GM19351 (cell line): ENCODE results near the gene BCAR3.
A peak's percentile ranks its signal among the peaks of the same experiment; 100 is the strongest.
"Not testable (repeated sequence)": the region's sequence is repeated elsewhere in the genome, so short reads cannot be mapped to it uniquely, and the experiment has no call there.

Source experiments
- ATAC-seq: cut with Tn5 transposase; IDR thresholded peaks from one replicate; pipeline ENCODE4 v1.9.1; 2021; ENCODE audit warnings: mild to moderate bottlenecking, moderate library complexity; ENCODE audit not compliant: unreplicated experiment

The BCAR3 gene

DNA sequence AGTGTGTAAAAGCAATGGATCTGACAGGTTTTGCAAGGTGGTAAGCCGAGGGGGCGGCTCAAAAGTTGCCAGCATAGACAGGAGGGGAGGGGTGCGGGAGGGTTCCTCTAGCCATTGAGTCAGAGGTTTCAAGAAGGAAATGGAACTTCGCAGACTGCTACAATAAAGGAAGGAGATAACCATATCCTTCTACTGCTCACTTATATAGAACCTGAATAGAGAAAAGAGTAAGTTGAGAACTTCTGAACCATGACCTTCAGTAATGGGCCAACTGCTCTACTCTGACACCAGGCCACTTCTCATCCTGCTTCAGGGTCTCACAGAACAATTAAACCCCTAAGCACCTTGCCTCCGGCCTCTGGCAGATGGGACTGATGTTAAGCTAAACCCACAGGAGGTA is 26.3 kb upstream of the BCAR3 start:
- ATAC-seq = peak; percentile 56

DNA sequence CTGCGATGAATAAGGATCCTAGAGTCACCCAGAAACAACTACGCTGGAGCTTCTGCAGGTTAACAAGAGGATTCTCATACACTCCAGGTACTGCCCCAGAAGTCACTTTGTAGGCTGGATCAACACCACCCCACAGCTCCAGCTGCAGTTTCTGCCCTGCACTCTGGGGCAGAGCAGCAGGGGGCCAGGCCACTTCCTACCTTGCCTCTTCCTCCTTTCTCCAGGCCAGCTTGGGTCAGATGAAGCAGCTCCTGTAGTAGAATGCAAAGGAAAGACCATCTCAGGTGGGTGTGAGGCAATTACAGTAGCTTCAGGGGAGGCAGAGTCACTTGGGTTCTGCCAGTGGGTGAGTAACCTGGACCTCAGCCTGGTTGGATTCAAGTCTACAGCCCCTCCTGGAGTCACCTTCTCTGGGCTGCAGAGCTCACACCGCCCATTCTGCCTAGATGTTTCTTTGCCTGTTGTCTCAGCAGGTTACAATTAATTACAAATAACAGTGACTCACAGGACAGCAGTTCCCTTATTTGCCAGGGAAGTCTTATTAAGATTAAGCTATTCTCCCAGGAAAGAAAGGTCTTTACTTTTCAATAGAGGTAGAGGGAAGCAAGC is 24.4 kb upstream of the BCAR3 start:
- no peak for ATAC-seq

DNA sequence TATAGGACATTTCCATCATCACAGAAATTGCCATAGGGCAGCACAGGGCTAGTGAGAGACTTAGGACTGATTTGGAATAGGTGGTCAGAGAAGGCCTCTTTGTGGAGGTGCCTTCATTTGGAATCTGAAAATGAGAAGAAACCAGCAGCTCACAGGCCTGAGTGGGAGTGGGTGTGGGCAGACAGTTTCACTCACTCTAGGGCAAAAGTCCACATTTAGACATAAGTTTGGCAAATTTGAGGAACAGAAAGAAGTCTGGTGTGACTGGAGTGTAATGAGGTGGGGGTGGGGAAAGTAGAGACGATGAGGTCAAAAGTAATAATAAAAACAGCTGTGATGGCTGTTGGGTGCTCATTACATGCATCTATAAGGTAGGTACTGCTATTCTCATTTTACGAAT is 22.4 kb upstream of the BCAR3 start:
- ATAC-seq = peak; percentile 51

DNA sequence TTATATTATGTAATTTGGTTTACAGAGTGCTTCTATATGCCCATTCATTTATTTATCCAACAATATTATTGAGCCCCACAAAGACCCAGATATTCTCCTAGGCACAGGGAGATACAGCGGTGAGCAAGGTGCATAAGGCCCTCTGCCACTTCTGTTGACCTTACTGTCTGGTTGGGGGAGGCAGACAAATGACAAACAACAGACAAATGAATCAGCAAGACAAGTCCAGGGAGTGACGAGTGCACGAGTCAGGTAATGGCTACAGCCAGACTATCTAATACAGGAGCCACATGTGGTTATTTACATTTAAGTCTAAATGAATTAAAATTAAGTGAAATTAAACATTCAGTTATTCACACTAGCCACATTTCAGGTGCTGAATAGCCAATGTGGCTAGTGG is 22.0 kb upstream of the BCAR3 start:
- peak; percentile 21 for ATAC-seq

DNA sequence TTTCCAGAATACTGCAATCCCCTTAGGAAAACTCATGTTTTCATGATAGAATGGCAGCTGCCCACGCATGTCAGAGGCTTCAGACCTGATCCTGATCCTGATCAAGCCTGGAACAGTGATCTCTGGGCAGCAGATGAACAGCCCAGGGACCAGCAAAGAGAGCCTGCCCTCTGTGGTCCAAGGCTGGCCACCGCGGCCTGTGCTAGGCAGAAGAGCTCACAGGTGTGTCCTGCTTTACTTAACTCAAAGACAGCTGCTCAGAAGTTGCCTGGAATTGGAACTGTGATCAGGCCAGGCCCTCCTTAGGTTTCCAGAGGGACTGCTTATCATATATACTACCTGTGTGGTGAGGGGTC is 21.2 kb upstream of the BCAR3 start:
- ATAC-seq = no peak

DNA sequence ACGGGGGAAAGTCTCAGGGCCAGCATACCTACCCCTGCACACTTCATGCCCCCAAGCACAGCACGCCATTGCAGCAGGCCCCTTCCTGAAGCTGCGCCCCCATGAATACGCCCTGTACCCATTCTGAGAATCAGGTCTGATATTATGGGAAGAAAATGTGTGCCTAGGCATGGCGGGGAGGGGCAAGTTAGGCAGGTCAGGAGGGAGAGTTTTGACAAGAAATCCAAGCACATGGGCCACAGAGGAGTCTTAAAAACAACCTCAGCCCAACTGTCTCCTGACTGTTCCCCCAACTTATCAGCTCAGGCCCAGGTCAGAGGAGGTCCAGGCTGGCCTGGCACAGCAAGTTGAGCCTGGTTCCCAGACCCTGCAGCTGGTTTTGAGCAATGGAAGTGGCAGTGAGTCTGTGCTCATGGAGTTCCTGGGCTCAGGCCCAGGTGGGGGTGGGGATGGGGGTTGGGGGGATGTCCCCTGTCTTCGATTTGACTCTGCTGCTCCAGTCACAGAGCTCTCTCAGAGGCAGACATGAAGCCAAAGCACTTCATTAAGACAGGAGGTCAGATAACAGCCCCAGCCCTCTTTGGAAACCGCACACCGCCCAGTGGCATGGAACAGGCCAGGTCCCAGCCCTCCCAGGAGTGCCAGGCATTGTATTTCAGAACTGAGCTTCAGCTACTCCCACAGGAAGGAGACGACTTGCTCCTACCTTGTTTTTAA is 20.6 kb upstream of the BCAR3 start:
- ATAC-seq = peak; percentile 29

DNA sequence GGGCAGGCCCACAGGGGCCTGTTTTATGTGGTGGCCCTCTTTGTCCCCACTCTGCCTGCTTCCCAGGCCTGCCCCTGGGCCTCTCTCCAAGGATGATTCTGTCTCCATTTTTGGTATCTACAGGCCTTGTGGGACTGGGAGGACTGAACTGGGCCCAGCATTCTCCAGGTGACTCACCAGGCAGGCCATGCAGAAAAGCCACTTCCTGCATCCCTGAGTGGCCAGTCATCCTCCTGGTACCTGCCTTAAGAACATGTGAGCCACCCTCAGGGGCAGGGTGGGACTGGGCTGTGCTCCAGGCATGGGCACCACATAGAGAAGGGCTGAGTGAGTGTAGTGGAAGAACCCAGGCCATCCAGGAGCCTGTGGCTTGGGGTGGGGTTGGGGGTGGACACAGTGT is 20.0 kb upstream of the BCAR3 start:
- ATAC-seq = no peak

DNA sequence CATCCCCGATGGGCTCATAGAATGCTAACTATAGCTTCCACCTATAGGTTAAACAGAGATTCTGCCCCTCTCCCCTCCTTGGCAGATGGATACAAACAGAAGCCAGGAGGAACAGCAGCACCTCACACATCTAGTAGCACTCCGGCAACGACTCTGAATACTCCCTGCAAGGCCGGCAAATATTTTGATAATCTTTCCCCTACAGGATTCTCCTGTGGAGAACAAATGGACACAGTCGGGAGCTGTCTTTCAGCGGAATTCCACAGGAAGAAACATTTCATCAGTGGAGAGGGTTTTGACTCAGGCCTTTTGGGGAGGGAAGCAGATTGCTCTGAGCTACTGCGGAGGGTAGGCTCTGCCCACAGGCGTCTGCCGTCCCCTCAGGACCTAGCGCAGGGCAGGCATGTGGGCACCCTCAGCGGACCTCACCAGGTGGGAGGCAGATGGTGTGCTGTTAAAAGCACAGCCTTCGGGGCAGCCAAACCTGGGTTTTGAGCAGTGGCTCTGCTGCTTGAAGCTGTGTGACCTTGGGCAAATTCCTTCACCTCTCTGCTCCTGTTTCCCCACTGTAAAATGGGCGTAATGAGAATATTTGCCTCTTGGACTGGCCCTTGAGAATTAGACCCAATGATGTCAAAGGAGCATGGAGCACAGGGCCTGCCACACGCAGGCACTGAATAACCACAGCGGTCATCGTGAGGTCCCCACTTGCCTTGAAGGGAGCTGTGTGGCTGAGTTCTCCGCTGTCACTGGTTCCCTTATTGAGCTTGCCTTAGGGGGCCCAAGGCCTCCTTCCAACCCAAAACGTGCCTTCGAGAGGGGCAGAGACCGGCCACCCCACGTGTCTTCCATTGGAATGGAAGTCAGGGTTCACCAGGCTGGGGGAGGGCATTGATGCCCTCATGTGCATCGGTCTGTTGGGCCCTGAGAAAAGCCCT is 19.2 kb upstream of the BCAR3 start:
- no peak for ATAC-seq

DNA sequence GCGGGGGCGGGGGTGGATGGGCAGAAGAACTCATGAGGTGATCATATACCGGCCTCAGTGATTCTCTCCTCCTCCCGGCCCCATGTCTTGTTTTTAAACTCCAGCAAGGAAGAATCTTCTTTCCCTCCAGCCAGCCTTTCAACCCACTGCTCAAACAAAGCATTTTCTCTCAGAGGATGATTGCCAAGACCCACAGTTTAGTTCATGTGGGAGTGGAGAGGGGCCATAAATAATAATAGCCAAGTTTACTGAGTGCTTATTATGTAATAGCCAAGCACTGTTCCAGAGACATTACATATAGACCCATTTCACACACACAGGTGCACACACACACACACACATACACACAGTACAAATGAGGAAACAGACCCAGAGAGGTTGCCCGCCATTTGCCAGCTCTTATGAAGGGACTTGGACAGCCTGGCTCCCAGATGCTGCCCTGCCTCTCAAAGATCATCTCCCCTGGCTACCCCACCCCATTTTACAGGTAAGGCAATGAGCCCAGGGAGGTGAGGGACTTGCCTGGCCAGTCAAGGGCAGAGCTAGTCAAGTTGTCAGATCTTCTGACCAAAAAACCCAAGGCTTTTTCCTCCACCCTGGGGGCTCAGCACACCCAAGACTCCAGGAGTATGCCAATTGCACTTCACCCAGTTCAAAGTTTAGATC is 18.0 kb upstream of the BCAR3 start:
- ATAC-seq = no peak

DNA sequence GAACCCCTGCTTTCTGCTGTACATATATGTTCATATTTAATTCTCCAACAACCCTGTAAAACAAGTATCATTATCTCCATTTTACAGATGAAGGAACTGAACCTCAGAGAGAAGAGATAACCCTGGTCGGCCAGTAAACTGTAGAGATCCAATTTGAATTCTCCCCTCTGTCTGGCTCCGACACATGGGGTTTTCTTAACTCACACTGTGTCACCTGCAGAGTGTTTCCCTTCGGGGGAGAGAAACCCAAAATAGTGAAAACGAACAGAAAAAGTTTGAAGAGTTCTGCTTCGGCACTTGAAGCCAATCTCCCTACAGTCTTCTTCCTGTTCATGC is 17.4 kb upstream of the BCAR3 start:
- ATAC-seq = no peak

DNA sequence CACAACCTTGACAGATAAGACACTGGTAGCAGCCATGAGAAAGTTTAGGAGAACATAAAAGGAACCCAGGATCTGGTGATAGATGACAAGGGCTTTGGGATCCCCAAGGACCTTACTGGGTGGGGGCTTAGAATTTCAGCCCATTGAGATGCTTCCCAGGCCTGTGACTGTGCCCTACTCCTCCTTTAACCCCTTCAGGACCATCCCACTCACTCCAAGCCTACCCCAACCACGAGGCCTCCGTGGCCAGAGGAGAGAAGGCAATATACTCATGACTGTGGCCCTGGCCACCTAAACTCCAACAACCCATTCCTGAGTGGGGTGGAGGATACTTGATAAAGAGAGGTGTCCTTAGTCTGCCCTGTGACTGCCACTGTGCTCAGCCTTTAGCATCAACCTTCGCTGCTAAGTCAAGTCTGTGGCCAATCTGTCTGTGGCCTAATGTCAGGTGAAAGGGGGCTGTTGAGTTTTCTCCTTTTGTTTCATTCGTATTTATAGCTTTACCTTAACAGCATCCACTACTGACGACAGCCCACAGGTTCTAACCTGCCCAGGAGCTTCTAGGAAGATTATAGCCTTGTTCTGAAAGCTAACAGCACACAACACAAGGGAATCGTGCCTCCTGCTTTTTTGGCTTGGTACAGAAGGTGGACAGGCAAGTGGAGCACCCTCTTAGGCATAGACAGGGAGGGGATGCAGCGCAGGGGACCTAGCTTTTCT is 16.9 kb upstream of the BCAR3 start:
- ATAC-seq = no peak

DNA sequence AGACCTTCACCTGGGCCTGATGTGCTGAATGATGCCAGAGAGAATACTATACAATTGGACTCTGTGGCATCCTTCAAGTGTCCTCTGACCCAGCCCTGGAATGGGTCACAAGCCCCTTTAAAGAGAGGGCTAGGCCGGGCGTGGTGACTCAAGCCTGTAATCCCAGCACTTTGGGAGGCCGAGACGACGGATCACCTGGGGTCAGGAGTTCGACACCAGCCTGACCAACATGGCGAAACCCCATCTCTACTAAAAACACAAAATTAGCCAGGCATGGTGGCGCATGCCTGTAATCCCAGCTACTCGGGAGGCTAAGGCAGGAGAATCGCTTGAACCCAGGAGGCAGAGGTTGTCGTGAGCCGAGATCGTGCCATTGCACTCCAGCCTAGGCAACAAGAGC is 15.9 kb upstream of the BCAR3 start:
- ATAC-seq = not testable (repeated sequence)

DNA sequence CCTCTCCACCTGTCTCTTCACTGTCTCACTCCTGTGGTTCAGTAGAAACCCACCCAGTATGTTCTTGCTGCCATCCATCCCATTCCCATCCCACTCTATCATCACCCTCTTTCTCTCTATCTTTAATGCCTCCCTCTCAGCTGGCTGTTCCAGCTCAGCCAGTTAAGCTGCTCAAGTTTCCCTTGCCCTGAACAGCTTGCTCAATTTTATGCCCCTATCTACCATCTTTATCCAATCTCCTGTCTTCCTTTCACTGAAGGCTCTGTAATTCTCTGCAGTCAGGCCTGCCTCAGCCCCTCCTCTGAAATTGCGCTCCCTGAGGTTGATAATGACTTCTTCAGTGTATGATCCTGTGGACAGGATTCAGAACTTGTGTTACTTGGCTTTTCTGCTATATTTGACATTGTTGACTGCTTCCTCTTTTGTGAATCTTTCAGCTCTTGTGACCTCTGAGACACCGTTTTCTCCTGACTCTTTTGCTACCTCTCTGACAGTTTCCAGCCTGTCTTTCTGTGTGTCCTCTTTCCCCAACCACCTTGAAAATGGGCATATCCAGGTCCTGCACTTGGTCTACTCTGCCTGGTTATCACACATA is 13.9 kb upstream of the BCAR3 start:
- peak; percentile 40 for ATAC-seq

DNA sequence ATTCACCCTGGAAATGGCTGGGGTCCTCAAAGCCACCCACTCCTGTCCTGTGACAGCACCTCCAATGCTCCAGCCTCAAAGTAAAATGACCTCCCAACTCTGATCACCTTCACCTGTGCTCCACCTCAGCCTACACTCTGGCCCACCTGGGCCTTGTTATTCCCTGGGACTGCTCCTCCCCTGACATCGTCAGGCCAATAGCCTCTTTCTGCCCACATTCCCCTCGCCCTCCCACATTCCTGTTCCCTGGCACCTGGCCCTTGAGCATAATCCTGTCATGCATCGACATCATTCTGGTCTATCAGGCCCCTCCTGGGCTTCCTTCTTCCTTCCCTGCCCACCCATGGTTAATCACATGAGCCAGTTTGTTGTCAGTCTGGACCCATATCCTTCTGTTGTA is 13.2 kb upstream of the BCAR3 start:
- no peak for ATAC-seq

DNA sequence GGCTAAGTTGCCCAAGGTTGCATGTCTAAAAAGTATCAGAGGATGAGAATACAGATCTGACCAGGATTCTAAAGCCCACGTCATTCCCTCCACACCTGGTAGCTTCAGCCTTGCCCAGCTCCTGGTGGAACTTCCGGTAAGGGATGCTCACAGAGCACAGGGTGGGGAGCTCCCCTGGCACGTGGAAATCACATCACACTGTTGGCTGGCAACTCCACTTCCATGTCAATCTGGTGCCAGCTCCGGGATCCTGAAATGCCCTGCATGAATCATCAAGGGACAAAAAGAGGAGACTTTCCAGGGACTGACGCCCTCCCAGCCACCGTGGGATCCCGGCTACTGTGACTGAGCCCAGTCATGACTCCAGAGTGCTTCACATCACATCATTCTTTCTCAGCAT is 12.4 kb upstream of the BCAR3 start:
- ATAC-seq = no peak

DNA sequence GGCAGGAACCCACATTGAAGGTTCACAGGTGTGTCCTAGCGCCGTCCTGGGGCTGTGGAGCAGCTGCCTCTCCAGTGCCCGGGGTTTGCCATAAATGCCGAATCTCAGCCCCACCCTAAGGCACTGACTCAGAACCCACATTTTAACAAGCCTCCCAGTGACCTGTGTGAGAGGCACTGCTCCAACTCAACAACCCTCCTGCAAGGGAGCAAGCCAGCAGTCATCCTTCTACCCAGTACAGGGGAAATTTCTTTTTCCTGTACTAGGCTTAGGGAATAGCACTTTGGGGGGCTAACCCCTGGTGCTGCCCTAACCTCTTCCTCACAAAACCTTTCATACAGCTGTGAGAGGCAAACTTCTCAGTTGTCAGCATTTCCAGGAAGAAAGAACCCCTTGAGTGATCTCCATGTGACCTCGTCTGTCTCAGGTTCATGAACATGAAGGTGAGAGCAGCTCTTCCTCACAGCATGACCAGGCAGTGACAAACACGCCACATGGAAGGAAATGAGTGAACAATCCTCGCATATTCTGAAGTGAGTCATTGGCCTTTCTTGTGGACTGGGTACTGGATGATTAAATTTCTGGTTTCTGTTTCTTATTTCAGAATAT is 11.4 kb upstream of the BCAR3 start:
- peak; percentile 76 for ATAC-seq

DNA sequence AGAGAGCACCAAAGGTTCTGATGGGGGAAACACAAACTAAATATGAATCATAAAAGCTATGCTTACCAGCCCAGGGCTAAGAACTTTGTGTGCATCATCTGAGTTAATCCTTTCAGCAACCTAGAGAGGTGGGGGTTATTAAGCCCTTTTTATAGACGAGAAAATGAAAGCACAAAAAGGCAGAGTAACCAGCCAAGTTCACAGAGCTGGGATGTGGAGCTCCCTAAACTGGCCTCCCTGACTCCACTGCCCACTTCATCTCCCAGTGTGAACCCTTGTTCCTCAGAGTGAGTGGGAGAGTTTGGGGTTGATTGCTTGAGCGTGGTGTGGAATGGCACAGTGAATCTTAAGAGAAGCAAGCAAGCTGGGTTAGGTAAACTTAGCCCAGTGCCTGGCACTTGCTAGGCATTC is 10.8 kb upstream of the BCAR3 start:
- ATAC-seq = no peak

DNA sequence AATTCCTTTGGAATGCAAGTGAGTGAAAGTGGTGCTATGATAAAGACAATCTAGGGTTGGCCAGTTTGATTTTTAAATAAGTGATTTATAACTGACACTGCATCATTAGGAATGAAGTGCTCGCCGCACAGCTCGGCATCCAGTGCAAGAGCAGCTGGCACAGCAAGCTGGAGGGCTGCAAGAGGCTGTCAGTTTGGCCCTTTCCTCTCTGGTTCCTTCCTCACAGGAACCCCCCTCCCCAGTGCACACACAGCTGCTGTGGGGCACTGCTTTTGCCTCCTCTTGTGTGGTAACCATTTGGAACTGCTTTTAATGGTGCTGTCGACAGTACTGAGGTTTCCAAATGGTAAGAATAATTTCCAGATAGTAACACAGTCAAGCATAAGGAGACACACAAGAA is 10.4 kb upstream of the BCAR3 start:
- ATAC-seq = no peak

DNA sequence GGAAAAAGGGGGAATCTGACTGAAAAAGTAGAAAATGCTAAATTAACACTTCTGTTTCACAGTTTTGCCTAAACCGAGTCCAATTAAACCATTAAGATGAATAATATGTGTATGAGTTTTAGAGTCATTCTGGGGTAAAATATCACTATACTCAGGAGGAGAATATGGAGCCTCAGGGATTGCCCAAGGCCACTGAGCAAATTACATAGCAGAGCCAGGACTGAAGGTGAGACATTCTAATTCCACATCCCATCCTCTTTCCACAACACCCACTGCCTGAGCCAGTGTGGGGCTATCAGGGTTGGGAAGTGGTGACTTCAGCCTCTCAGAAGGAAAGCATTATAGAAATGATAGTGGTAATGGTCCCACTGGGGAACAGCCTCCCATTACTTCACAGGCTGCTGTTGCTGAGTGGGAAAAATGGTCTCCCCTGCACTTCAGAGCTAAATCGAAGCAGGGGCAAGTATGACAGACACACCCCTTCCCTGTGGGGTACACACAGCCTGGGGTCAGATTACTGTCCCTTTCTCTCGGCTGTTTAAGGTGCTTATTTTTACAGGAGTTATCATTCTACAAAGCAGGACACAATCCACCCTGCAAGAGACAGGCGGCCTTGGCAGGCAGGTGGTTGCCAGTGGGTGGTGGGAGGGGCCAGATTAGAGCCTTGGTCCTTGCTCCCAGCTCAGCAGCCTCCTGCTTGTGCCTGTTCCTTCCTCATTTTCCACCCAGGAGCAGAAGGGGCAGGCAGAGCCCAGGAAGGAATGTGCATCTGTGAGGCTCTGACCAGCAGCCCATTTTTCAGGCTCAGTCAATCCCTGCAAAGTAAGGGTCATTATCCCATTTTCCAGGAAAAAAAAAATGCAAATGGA is 9.5 kb upstream of the BCAR3 start:
- no peak for ATAC-seq
